Activated CD4-positive, alpha-beta memory T cell treated with anti-CD3 and anti-CD28 coated beads for 36 hours (primary cell): ENCODE measurements around the gene GABARAPL1. TPM values are rescaled to one million over a fixed set of nuclear protein-coding genes. Genes with fewer than 3 reads are reported as not detected.

Source experiments
- total RNA-seq, 2 experiments: library from RNA; stranded (reverse); gene quantifications; one replicate each; pipeline ENCODE4 v1.2.3, GENCODE V29; 2021

GABARAPL1 gene
- total RNA-seq, 2 experiments from 2014 or later = 7.2 to 8.9 TPM

Other genes starting within 250 kb of the GABARAPL1 start
- gene CLEC12A, start 241.5 kb upstream of the GABARAPL1 start, total RNA-seq = not detected
- not detected for gene CLEC1B, start 213.8 kb upstream of the GABARAPL1 start, total RNA-seq
- gene CLEC12B, start 202.2 kb upstream of the GABARAPL1 start, total RNA-seq = not detected
- not detected for gene CLEC9A, start 182.2 kb upstream of the GABARAPL1 start, total RNA-seq
- gene CLEC1A, start 113.9 kb upstream of the GABARAPL1 start, total RNA-seq = not detected
- gene CLEC7A, start 82.7 kb upstream of the GABARAPL1 start, total RNA-seq = not detected
- not detected for gene OLR1, start 40.7 kb upstream of the GABARAPL1 start, total RNA-seq
- not detected for gene TMEM52B, start 33.8 kb upstream of the GABARAPL1 start, total RNA-seq
- gene KLRD1, start 95.0 kb downstream of the GABARAPL1 start, total RNA-seq = under 1 TPM; 0.22 to 0.26 TPM
- under 1 TPM; 0.29 to 0.33 TPM for gene KLRK1, start 177.2 kb downstream of the GABARAPL1 start, total RNA-seq
- not detected for gene KLRC4, start 196.9 kb downstream of the GABARAPL1 start, total RNA-seq
- not detected for gene KLRC3, start 207.7 kb downstream of the GABARAPL1 start, total RNA-seq
- gene KLRC2, start 223.1 kb downstream of the GABARAPL1 start, total RNA-seq = not detected
- gene KLRC1, start 240.5 kb downstream of the GABARAPL1 start, total RNA-seq = not detected